Testis (tissue), 3 donors: ENCODE results near the gene CEP85L. TPM values are rescaled to one million over a fixed set of nuclear protein-coding genes. Genes with fewer than 3 reads are reported as not detected.

Experiments
- DNase-seq: peaks from one replicate; pipeline ENCODE4 v3.0.0-alpha.2; 2019
- H3K27ac ChIP-seq, 2 donors: fragments of 200-600 bp; sonication (generic); one replicate each; pipeline ENCODE4 v1.5.1; 2019
- H3K27me3 ChIP-seq: fragments of 200-600 bp; sonication (generic); one replicate; pipeline ENCODE4 v1.5.1; 2019
- H3K36me3 ChIP-seq: fragments of 200-600 bp; sonication (generic); one replicate; pipeline ENCODE4 v1.5.1; 2017; ENCODE audit warnings: low read depth; ENCODE audit errors: missing control alignments
- H3K4me1 ChIP-seq: fragments of 200-600 bp; sonication (generic); one replicate; pipeline ENCODE4 v1.5.1; 2019
- H3K4me3 ChIP-seq, 2 donors: fragments of 200-600 bp; sonication (generic); one replicate each; pipeline ENCODE4 v1.5.1; 2017 to 2019
- H3K9me3 ChIP-seq: fragments of 200-600 bp; sonication (generic); one replicate; pipeline ENCODE4 v1.5.1; 2017
- CTCF ChIP-seq, 3 experiments: fragments of 450-650 bp in 2 of 3; fragments of 200-600 bp in 1 of 3; sonication (generic) in 1 of 3; IDR thresholded peaks; one replicate each; pipeline ENCODE4 v1.5.1; 2016 to 2019; ENCODE audit warnings: antibody characterized with exemption in 3 of 3, mild to moderate bottlenecking in 2 of 3, moderate library complexity in 1 of 3
- POLR2A ChIP-seq: fragments of 450-650 bp; IDR thresholded peaks from one replicate; pipeline ENCODE4 v1.6.1; 2017; ENCODE audit warnings: antibody characterized with exemption, mild to moderate bottlenecking, moderate library complexity
- WGBS, 2 donors: methylation state at CpG; one replicate each; pipeline ENCODE4 v1.1.5; 2018; 5-methylcytosine and 5-hydroxymethylcytosine counted together
- intact Hi-C: fragments of 100-400 bp; cut with DNase I; formaldehyde crosslinking; loops from one replicate; pipeline ENCODE4 v1.15.1; 2023; ENCODE audit warnings: low total_unique reads
- polyA plus RNA-seq: library from polyadenylated mRNA; stranded (reverse); fragments of 350-450 nt; fragmentation: Illumina TruSeq; extraction: RNeasy Lipid Tissue Mini Kit (QIAGEN cat#74804); gene quantifications from one replicate; pipeline ENCODE4 v1.2.3, GENCODE V29; 2014; ENCODE audit warnings: low read depth, low replicate concordance; ENCODE audit not compliant: insufficient read depth
- total RNA-seq, 2 donors: library from RNA; depleted of rRNA; stranded (reverse); fragments of >200 nt; gene quantifications; one replicate each; pipeline ENCODE4 v1.2.3, GENCODE V29; 2016

CEP85L gene
- total and polyA plus RNA-seq, 3 donors from 2014 or later: 63.7 to 80.7 (median 78.8) TPM

- Histone ChIP-seq H3K9me3 (no peaks in the 10 kb centered on the region), H3K27me3 (no peaks in the 10 kb centered on the region), H3K36me3 (no peaks in the 10 kb centered on the region), H3K4me1 (no peaks in the 10 kb centered on the region), H3K4me3 (no peak overlapping the region), H3K27ac (no peak overlapping the region)
- intact Hi-C loops: no loop called here
- TF ChIP-seq CTCF (IDR thresholded peaks at IDR 0.05) (no peak), POLR2A (no peak)
- DNase-seq: no peak
- WGBS, 2 donors: 68 to 73% methylated on average over 4 of the region's 4 CpGs
These were observed 105.1 kb downstream of the CEP85L start for GRCh38 chr6:118546164-118546879.

- H3K4me1 ChIP-seq: no peaks in the 10 kb centered on the region
- no peaks in the 10 kb centered on the region for H3K36me3 ChIP-seq
- no peak for DNase-seq
- TF ChIP-seq CTCF (IDR thresholded peaks at IDR 0.05) (no peak), POLR2A (no peak)
- H3K4me3 ChIP-seq: no peak overlapping the region
- intact Hi-C loops: no loop called here
- H3K27me3 ChIP-seq: no peaks in the 10 kb centered on the region
- H3K9me3 ChIP-seq: no peaks in the 10 kb centered on the region
- H3K27ac ChIP-seq: no peak overlapping the region
- 55 to 56% methylated on average over 3 of the region's 3 CpGs for WGBS, 2 donors
These were observed 107.3 kb downstream of the CEP85L start for GRCh38 chr6:118544105-118544504.

- no peak for DNase-seq
- H3K36me3 ChIP-seq: no peaks in the 10 kb centered on the region
- H3K27me3 ChIP-seq: no peaks in the 10 kb centered on the region
- H3K4me1 ChIP-seq: peaks cover 2% of the 10 kb centered on the region
- H3K9me3 ChIP-seq: no peaks in the 10 kb centered on the region
- no peak overlapping the region for H3K27ac ChIP-seq
- TF ChIP-seq POLR2A (no peak), CTCF (IDR thresholded peaks at IDR 0.05) (no peak)
- no peak overlapping the region for H3K4me3 ChIP-seq
- intact Hi-C loops: no loop called here
- WGBS, 2 donors: 94 to 96% methylated on average over 3 of the region's 3 CpGs
These were observed 109.0 kb downstream of the CEP85L start for GRCh38 chr6:118542184-118542952.

- Histone ChIP-seq H3K27ac (no peak overlapping the region), H3K4me1 (peaks cover 4% of the 10 kb centered on the region), H3K9me3 (no peaks in the 10 kb centered on the region), H3K36me3 (no peaks in the 10 kb centered on the region), H3K27me3 (no peaks in the 10 kb centered on the region), H3K4me3 (no peak overlapping the region)
- no peak for DNase-seq
- WGBS, 2 donors: 51 to 60% methylated on average over 2 of the region's 2 CpGs
- intact Hi-C loops: no loop called here
- TF ChIP-seq POLR2A (no peak), CTCF (IDR thresholded peaks at IDR 0.05) (no peak)
These were observed 113.8 kb downstream of the CEP85L start for GRCh38 chr6:118537574-118537973.
